Cardiac muscle cell (in vitro differentiated cells and primary cell): Measurements from ENCODE around the gene GRPEL2. TPM values are rescaled to one million over a fixed set of nuclear protein-coding genes. Genes with fewer than 3 reads are reported as not detected.

Experiments
- DNase-seq, 2 donors: peaks; one replicate each; pipeline versions ENCODE4 v3.0.0 to v3.0.0-alpha.2; 2010 to 2017; ENCODE audit warnings: low read depth in 1 of 2, low spot score in 1 of 2
- H3K27ac ChIP-seq: fragments of 200-600 bp; sonication (generic); 2 replicates; pipeline ENCODE4 v1.5.1; 2016
- H3K27me3 ChIP-seq: fragments of 200-600 bp; sonication (generic); 2 replicates; pipeline ENCODE4 v1.6.0; 2016; ENCODE audit warnings: control low read depth
- H3K36me3 ChIP-seq: fragments of 200-600 bp; sonication (generic); 2 replicates; pipeline ENCODE4 v1.5.1; 2016; ENCODE audit warnings: control low read depth
- H3K4me1 ChIP-seq: fragments of 200-600 bp; sonication (generic); 2 replicates; pipeline ENCODE4 v1.8.1; 2017; ENCODE audit warnings: low read depth, mild to moderate bottlenecking, mixed run types
- H3K4me3 ChIP-seq: fragments of 200-600 bp; sonication (generic); 2 replicates; pipeline ENCODE4 v1.5.1; 2016; ENCODE audit warnings: mild to moderate bottlenecking
- H3K9me3 ChIP-seq: fragments of 200-600 bp; sonication (generic); 2 replicates; pipeline ENCODE4 v1.5.1; 2017; ENCODE audit warnings: low read depth, mild to moderate bottlenecking, control low read depth
- CTCF ChIP-seq: IDR thresholded peaks from 2 replicates; pipeline ENCODE4 v1.5.1; 2012; ENCODE audit warnings: low read depth, mild to moderate bottlenecking, low read length
- polyA plus RNA-seq: library from polyadenylated mRNA; unstranded; fragments of >200 nt; fragmentation: Nextera tagmentation; extraction: Ambion mirVana; gene quantifications from 2 replicates; pipeline ENCODE4 v1.2.1, GENCODE V29; 2016
- total RNA-seq: library from RNA; depleted of rRNA; stranded (reverse); fragments of >200 nt; gene quantifications from 2 replicates; pipeline ENCODE4 v1.2.3, GENCODE V29; 2016

The GRPEL2 gene
- total and polyA plus RNA-seq, 2 experiments from 2014 or later: 4.2 to 4.9 TPM

- Histone ChIP-seq H3K27me3 (peaks cover 15% of the 10 kb centered on the region), H3K36me3 (no peaks in the 10 kb centered on the region), H3K4me3 (no peak overlapping the region), H3K9me3 (no peaks in the 10 kb centered on the region), H3K27ac (no peak overlapping the region), H3K4me1 (no peaks in the 10 kb centered on the region)
- no peak for DNase-seq
- no peak for TF ChIP-seq CTCF
Observed at GRCh38 chr5:149363358-149363757, 18.1 kb downstream of the GRPEL2 start.

GRCh38 chr5:149363936-149364335 lies 18.6 kb downstream of the GRPEL2 start:
- Histone ChIP-seq H3K27me3 (peaks cover 11% of the 10 kb centered on the region), H3K36me3 (no peaks in the 10 kb centered on the region), H3K4me1 (no peaks in the 10 kb centered on the region), H3K27ac (no peak overlapping the region), H3K9me3 (no peaks in the 10 kb centered on the region), H3K4me3 (no peak overlapping the region)
- DNase-seq: no peak
- no peak for TF ChIP-seq CTCF

GRCh38 chr5:149364719-149365118 lies 19.4 kb downstream of the GRPEL2 start:
- Histone ChIP-seq H3K4me3 (no peak overlapping the region), H3K4me1 (no peaks in the 10 kb centered on the region), H3K9me3 (no peaks in the 10 kb centered on the region), H3K27ac (no peak overlapping the region), H3K27me3 (peaks cover 4% of the 10 kb centered on the region), H3K36me3 (no peaks in the 10 kb centered on the region)
- no peak for DNase-seq
- TF ChIP-seq CTCF: no peak

GRCh38 chr5:149365418-149365817 lies 20.1 kb downstream of the GRPEL2 start:
- H3K4me3 ChIP-seq: no peak overlapping the region
- no peaks in the 10 kb centered on the region for H3K9me3 ChIP-seq
- no peaks in the 10 kb centered on the region for H3K4me1 ChIP-seq
- no peaks in the 10 kb centered on the region for H3K36me3 ChIP-seq
- H3K27me3 ChIP-seq: no peaks in the 10 kb centered on the region
- DNase-seq: no peak
- no peak for TF ChIP-seq CTCF
- no peak overlapping the region for H3K27ac ChIP-seq

- H3K27ac ChIP-seq: no peak overlapping the region
- TF ChIP-seq CTCF: no peak
- H3K36me3 ChIP-seq: no peaks in the 10 kb centered on the region
- no peaks in the 10 kb centered on the region for H3K27me3 ChIP-seq
- H3K4me3 ChIP-seq: no peak overlapping the region
- peaks cover 7% of the 10 kb centered on the region for H3K4me1 ChIP-seq
- no peak for DNase-seq
- H3K9me3 ChIP-seq: no peaks in the 10 kb centered on the region
Observed at GRCh38 chr5:149366169-149366729, 20.9 kb downstream of the GRPEL2 start.
